Endothelial cell of umbilical vein (primary cell): ENCODE results near the gene ULK4. TPM values are rescaled to one million over a fixed set of nuclear protein-coding genes. Genes with fewer than 3 reads are reported as not detected.

Experiments
- BruUV-seq: library from RNA; stranded (reverse); fragments of 400-500 nt; replicated peaks from 2 replicates; lab custom pipeline; 2021; lab: Mats Ljungman, UMichigan
- CTCF ChIA-PET: fragments of 300-600, 350-600 bp; sonication (Branson Sonifier 250); formaldehyde crosslinking; loops from one replicate; lab custom pipeline; 2021; ENCODE audit warnings: antibody characterized with exemption, inconsistent platforms; lab: Charles Lee
- POLR2A ChIA-PET: fragments of 300-600, 350-600 bp; sonication (Branson Sonifier 250); formaldehyde crosslinking; loops from one replicate; lab custom pipeline; 2021; ENCODE audit warnings: antibody characterized with exemption, inconsistent platforms; lab: Charles Lee
- DNase-seq: peaks from one replicate; pipeline ENCODE4 v3.0.0-alpha.2; 2011; ENCODE audit warnings: low read depth, low spot score
- FAIRE-seq: peaks from 2 replicates; lab custom pipeline; 2011; peaks lifted over from hg19 to GRCh38; lab: Jason Lieb, UNC
- H2AFZ ChIP-seq: 2 replicates; pipeline ENCODE4 v1.6.0; 2012; ENCODE audit warnings: low read depth, low read length, control low read depth, inconsistent platforms
- H3K27ac ChIP-seq: 2 replicates; pipeline ENCODE4 v1.5.1; 2011; ENCODE audit warnings: low read depth, mild to moderate bottlenecking, control low read depth, low read length, moderate library complexity; ENCODE audit not compliant: insufficient read depth
- H3K27me3 ChIP-seq, 2 experiments: 2 replicates each; pipeline versions ENCODE4 v1.6.0 to v1.6.1; 2011; ENCODE audit warnings: low read length in 2 of 2, mixed read lengths in 1 of 2; ENCODE audit not compliant: control insufficient read depth in 2 of 2, insufficient read depth in 2 of 2
- H3K36me3 ChIP-seq, 2 experiments: 2 replicates in 1 of 2; 3 replicates in 1 of 2; pipeline ENCODE4 v1.5.1; 2011; ENCODE audit warnings: low read length in 2 of 2, mild to moderate bottlenecking in 1 of 2, moderate library complexity in 1 of 2; ENCODE audit not compliant: control insufficient read depth in 2 of 2, insufficient read depth in 2 of 2; ENCODE audit errors: extremely low read depth in 1 of 2
- H3K4me1 ChIP-seq: 3 replicates; pipeline ENCODE4 v1.5.1; 2011; ENCODE audit warnings: mild to moderate bottlenecking, low read length; ENCODE audit not compliant: control insufficient read depth, insufficient read depth; ENCODE audit errors: extremely low read depth
- H3K4me2 ChIP-seq: 2 replicates; pipeline ENCODE4 v1.6.1; 2011; ENCODE audit warnings: low read length, control low read depth, mixed read lengths; ENCODE audit not compliant: insufficient read depth
- H3K4me3 ChIP-seq, 3 experiments: fragments of 200-600 bp in 1 of 3; sonication (generic), shearing (Covaris generic) in 1 of 3; replicated peaks in 1 of 3; 2 replicates each; pipeline ENCODE4 v1.5.1; 2011 to 2016; ENCODE audit warnings: control low read depth in 3 of 3, low read length in 3 of 3, mild to moderate bottlenecking in 2 of 3, inconsistent platforms in 1 of 3, low read depth in 1 of 3, moderate library complexity in 1 of 3; ENCODE audit not compliant: insufficient read depth in 1 of 3
- H3K79me2 ChIP-seq: 2 replicates; pipeline ENCODE4 v1.6.0; 2012; ENCODE audit warnings: low read length, inconsistent platforms; ENCODE audit not compliant: control insufficient read depth, insufficient read depth
- H3K9ac ChIP-seq: replicated peaks from 2 replicates; pipeline ENCODE3; 2011; ENCODE audit warnings: low read length, control low read depth; ENCODE audit not compliant: insufficient read depth; ENCODE audit errors: extremely low read depth
- H3K9me1 ChIP-seq: replicated peaks from 3 replicates; pipeline ENCODE4 v1.6.0; 2011; ENCODE audit warnings: mild to moderate bottlenecking, low read length; ENCODE audit not compliant: control insufficient read depth, insufficient read depth; ENCODE audit errors: extremely low read depth
- H3K9me3 ChIP-seq: replicated peaks from 2 replicates; pipeline ENCODE4 v1.5.1; 2012; ENCODE audit warnings: low read length, inconsistent platforms; ENCODE audit not compliant: control insufficient read depth, insufficient read depth
- H4K20me1 ChIP-seq: replicated peaks from 2 replicates; pipeline ENCODE3; 2011; ENCODE audit warnings: mild to moderate bottlenecking, low read length; ENCODE audit not compliant: control insufficient read depth, insufficient read depth; ENCODE audit errors: extremely low read depth
- CTCF ChIP-seq, 2 donors: IDR thresholded peaks; 1 replicate in 1 of 2; 2 replicates in 1 of 2; pipeline ENCODE4 v1.5.1; 2011; ENCODE audit warnings: low read length in 2 of 2, mild to moderate bottlenecking in 2 of 2, moderate library complexity in 2 of 2, control low read depth in 1 of 2, inconsistent platforms in 1 of 2, low read depth in 1 of 2; ENCODE audit not compliant: insufficient read depth in 1 of 2; ENCODE audit errors: extremely low read depth in 1 of 2
- EZH2 ChIP-seq: IDR thresholded peaks from 2 replicates; pipeline ENCODE4 v1.6.1; 2012; ENCODE audit warnings: borderline replicate concordance, low read depth, mild to moderate bottlenecking, moderate library complexity, low read length, inconsistent platforms; ENCODE audit not compliant: severe bottlenecking
- FOS ChIP-seq: IDR thresholded peaks from 2 replicates; pipeline ENCODE4 v1.6.1; 2011; ENCODE audit warnings: mild to moderate bottlenecking, low read length, moderate library complexity, borderline replicate concordance; ENCODE audit not compliant: insufficient read depth
- JUN ChIP-seq: IDR thresholded peaks from 2 replicates; pipeline ENCODE4 v1.6.1; 2011; ENCODE audit warnings: borderline replicate concordance, low read depth; ENCODE audit not compliant: insufficient read length, insufficient read depth
- MYC ChIP-seq: IDR thresholded peaks from one replicate; pipeline ENCODE4 v1.6.1; 2011; ENCODE audit warnings: mild to moderate bottlenecking, low read depth, low read length
- POLR2A ChIP-seq: IDR thresholded peaks from 2 replicates; pipeline ENCODE4 v1.6.1; 2012; ENCODE audit warnings: low read depth, mild to moderate bottlenecking, control low read depth, low read length
- POLR2AphosphoS5 ChIP-seq: IDR thresholded peaks from 2 replicates; pipeline ENCODE4 v1.6.1; 2012; ENCODE audit warnings: low read depth, mild to moderate bottlenecking, control low read depth, low read length, moderate library complexity; ENCODE audit not compliant: insufficient read depth
- dilution Hi-C: fragments of 300-500 bp; cut with MboI; formaldehyde crosslinking; loops from one replicate; pipeline ENCODE4 v1.15.0; 2019; ENCODE audit warnings: low sequenced_read_pairs; ENCODE audit not compliant: extremely low pct_ligation_motif_present
- intact Hi-C: fragments of 100-400 bp; cut with micrococcal nuclease; formaldehyde crosslinking; loops from one replicate; pipeline ENCODE4 v1.10.0; 2022
- polyA plus RNA-seq, 4 experiments: library from polyadenylated mRNA; depleted of rRNA in 3 of 4; stranded (reverse) in 3 of 4; unstranded in 1 of 4; fragments of >200 nt; gene quantifications; 2 replicates each; pipeline versions ENCODE4 v1.2.1 to v1.2.3, GENCODE V29; 2011 to 2012; ENCODE audit warnings: missing spikeins in 1 of 4
- total RNA-seq: library from RNA; stranded (reverse); gene quantifications from 2 replicates; pipeline ENCODE4 v1.2.3, GENCODE V29; 2021
- TF ChIP-seq, protein P1 (sequence below): IDR thresholded peaks from 2 replicates; pipeline ENCODE4 v1.6.1; 2011; ENCODE audit not compliant: insufficient read depth, insufficient read length

Gene ULK4
- total and polyA plus RNA-seq, 2 donors (not counting 3 experiments of a cell fraction or from before 2014, with no cell fraction given), result 3.3 to 16.0 TPM

DNA sequence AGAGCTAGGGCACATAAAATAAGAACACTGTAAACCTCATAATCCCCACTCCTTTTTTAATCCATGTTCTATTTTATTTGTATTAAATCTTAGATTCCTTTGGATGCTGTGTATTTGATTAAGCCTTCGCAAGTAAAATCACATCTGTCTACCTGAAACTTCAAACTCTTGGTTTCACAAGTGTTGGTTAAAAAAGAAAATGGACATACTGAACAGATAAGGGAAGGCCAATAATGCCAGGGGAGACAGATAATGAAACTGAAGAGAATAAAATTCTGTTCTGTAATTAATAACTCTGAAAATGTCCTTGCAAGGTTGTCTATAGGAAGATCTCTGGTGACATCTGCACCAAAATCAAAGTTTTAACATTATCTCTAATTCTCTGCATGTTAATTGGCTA is 114.2 kb downstream of the ULK4 start:
- no peak overlapping the region for H3K4me3 ChIP-seq
- no peak for TF ChIP-seq POLR2AphosphoS5
- TF ChIP-seq MYC, result no peak
- TF ChIP-seq FOS, result no peak
- TF ChIP-seq JUN, result no peak
- no peak for TF ChIP-seq EZH2
- no peak for TF ChIP-seq CTCF (IDR thresholded peaks at IDR 0.05; ENCODE audit: extremely low read depth in 1 of 2, insufficient read depth in 1 of 2, low read depth in 1 of 2, low read length in 2 of 2)
- TF ChIP-seq, protein P1, sequence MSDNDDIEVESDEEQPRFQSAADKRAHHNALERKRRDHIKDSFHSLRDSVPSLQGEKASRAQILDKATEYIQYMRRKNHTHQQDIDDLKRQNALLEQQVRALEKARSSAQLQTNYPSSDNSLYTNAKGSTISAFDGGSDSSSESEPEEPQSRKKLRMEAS, result no peak
- no peak for TF ChIP-seq POLR2A
- no peak overlapping the region for H3K27ac ChIP-seq
- H3K4me1 ChIP-seq, result no peaks in the 10 kb centered on the region
- no peak overlapping the region for H3K9ac ChIP-seq
- no peaks in the 10 kb centered on the region for H3K9me3 ChIP-seq
- POLR2A ChIA-PET, result no interaction called here
- H3K9me1 ChIP-seq, result no peaks in the 10 kb centered on the region
- CTCF ChIA-PET, result no interaction called here
- H2AFZ ChIP-seq, result no peak overlapping the region
- no TSS peak for BruUV-seq
- DNase-seq (no peak), FAIRE-seq (no peak)
- intact Hi-C loops, result no loop called here
- dilution Hi-C loops, result no loop called here
- H3K4me2 ChIP-seq, result no peak overlapping the region
- H3K79me2 ChIP-seq, result no peaks in the 10 kb centered on the region
- no peaks in the 10 kb centered on the region for H3K27me3 ChIP-seq
- H3K36me3 ChIP-seq, result no peaks in the 10 kb centered on the region
- H4K20me1 ChIP-seq, result no peaks in the 10 kb centered on the region
